Chondrocyte (in vitro differentiated cells): Measurements from ENCODE around the gene CENPS. TPM values are rescaled to one million over a fixed set of nuclear protein-coding genes. Genes with fewer than 3 reads are reported as not detected.
"Not testable (repeated sequence)": the region's sequence is repeated elsewhere in the genome, so short reads cannot be mapped to it uniquely, and the experiment has no call there.

Experiments
- DNase-seq: peaks from one replicate; pipeline ENCODE4 v3.0.0; 2021; ENCODE audit warnings: mixed read lengths, low spot score
- H3K27ac Mint-ChIP-seq: one replicate; pipeline ENCODE4 v1.8.0; 2021; ENCODE audit warnings: mild to moderate bottlenecking, moderate library complexity, mixed read lengths; ENCODE audit not compliant: unreplicated experiment
- H3K27me3 Mint-ChIP-seq: 2 replicates; pipeline ENCODE4 v1.8.0; 2021; ENCODE audit warnings: low read depth, mixed read lengths
- H3K36me3 Mint-ChIP-seq: 2 replicates; pipeline ENCODE4 v1.8.0; 2021; ENCODE audit warnings: low read depth, mixed read lengths
- H3K4me1 Mint-ChIP-seq: 2 replicates; pipeline ENCODE4 v1.8.0; 2021; ENCODE audit warnings: low read depth, mild to moderate bottlenecking, mixed read lengths
- H3K4me3 Mint-ChIP-seq: one replicate; pipeline ENCODE4 v1.8.0; 2021; ENCODE audit warnings: mild to moderate bottlenecking, moderate library complexity, mixed read lengths; ENCODE audit not compliant: unreplicated experiment
- H3K9me3 Mint-ChIP-seq: 2 replicates; pipeline ENCODE4 v1.8.0; 2021; ENCODE audit warnings: low read depth, mixed read lengths
- CTCF ChIP-seq: fragments of 200-600 bp; sonication (generic); IDR thresholded peaks from 2 replicates; pipeline ENCODE4 v1.5.0; 2021; ENCODE audit warnings: antibody characterized with exemption, mild to moderate bottlenecking, moderate library complexity
- total RNA-seq: library from RNA; stranded (reverse); gene quantifications from 3 replicates; pipeline ENCODE4 v1.2.1, GENCODE V29; 2021

The CENPS gene
- total RNA-seq, 1 donor from 2014 or later: 11.3 TPM

DNA sequence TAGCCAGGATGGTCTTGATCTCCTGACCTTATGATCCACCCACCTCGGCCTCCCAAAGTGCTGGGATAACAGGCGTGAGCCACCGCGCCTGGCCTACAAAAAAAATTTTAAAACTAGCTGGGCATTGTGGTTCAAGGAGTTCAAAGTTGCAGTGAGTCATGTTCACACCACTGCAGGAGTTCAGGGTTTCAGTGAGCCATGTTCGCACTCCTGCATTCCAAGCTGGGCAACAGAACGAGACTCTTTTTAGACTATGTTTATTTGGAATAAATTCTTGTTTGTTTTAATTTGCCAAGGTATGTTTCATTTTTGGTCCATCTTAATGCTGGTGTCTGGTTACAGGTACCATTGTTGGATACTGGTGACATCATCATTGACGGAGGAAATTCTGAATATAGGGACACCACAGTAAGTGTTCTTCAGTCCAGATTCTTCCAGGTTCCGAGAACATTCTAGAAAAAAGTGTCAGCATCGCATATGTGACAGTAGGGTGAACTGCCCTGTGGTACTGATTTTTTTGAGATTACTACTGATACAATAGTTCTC, 27.4 kb upstream of the CENPS start:
- TF ChIP-seq CTCF: no peak
- H3K4me3 Mint-ChIP-seq: no peak overlapping the region
- no peak for DNase-seq
- H3K36me3 Mint-ChIP-seq: peaks cover 27% of the 10 kb centered on the region
- peak overlapping the region; percentile 75 for H3K27ac Mint-ChIP-seq
- no peaks in the 10 kb centered on the region for H3K27me3 Mint-ChIP-seq
- H3K4me1 Mint-ChIP-seq: peaks cover 46% of the 10 kb centered on the region
- no peaks in the 10 kb centered on the region for H3K9me3 Mint-ChIP-seq

DNA sequence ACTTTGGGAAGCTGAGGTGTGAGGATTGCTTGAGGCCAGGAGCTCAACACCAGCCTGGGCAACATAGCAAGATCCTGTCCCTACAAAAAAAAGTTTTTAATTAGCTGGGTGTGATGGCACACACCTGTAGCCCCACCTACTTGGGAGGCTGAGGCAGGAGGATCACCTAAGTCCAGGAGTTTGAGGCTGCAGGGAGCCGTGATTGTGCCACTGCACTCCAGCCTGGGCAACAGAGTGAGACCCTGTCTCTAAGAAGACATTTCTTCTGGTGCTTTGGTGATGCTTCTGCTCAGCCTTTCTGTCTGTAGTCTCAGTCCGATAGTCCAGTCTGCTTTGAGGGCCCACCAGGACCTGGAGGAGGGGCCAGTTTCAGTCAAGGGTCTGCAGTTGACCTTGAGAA, 23.0 kb upstream of the CENPS start:
- DNase-seq: no peak
- Mint-ChIP-seq H3K4me3 (no peak overlapping the region), H3K9me3 (no peaks in the 10 kb centered on the region), H3K36me3 (peaks cover 46% of the 10 kb centered on the region), H3K4me1 (peaks cover 16% of the 10 kb centered on the region), H3K27ac (no peak overlapping the region), H3K27me3 (no peaks in the 10 kb centered on the region)
- TF ChIP-seq CTCF: no peak

GRCh38 chr1:10415211-10415930, 14.9 kb upstream of the CENPS start:
- Mint-ChIP-seq H3K27me3 (no peaks in the 10 kb centered on the region), H3K27ac (peak overlapping the region; percentile 65), H3K4me3 (no peak overlapping the region), H3K9me3 (no peaks in the 10 kb centered on the region), H3K36me3 (peaks cover 69% of the 10 kb centered on the region), H3K4me1 (peaks cover 7% of the 10 kb centered on the region)
- TF ChIP-seq CTCF: no peak
- DNase-seq: no peak

GRCh38 chr1:10415967-10416366, 14.3 kb upstream of the CENPS start:
- H3K27ac Mint-ChIP-seq, H3K4me1 Mint-ChIP-seq, H3K4me3 Mint-ChIP-seq, DNase-seq, H3K9me3 Mint-ChIP-seq, H3K27me3 Mint-ChIP-seq: not testable (repeated sequence)
- peaks cover 68% of the 10 kb centered on the region for H3K36me3 Mint-ChIP-seq

DNA sequence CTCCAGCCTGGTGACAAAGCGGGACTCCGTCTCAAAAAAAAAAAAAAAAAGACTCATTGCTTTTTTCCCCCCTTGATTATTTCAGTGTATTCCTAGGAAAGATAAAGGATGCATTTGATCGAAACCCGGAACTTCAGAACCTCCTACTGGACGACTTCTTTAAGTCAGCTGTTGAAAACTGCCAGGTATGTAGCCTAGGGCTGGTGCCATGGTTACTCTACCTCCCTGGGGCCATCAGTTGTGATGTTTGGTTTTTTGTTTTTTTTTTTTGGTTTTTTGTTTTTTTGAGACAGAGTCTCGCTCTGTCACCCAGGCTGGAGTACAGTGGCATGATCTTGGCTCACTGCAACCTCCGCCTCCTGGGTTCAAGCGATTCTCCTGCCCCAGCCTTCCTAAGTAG, 11.5 kb upstream of the CENPS start:
- not testable (repeated sequence) for H3K27ac Mint-ChIP-seq, H3K4me1 Mint-ChIP-seq, DNase-seq, H3K27me3 Mint-ChIP-seq, H3K4me3 Mint-ChIP-seq, H3K9me3 Mint-ChIP-seq
- peaks cover 49% of the 10 kb centered on the region for H3K36me3 Mint-ChIP-seq

DNA sequence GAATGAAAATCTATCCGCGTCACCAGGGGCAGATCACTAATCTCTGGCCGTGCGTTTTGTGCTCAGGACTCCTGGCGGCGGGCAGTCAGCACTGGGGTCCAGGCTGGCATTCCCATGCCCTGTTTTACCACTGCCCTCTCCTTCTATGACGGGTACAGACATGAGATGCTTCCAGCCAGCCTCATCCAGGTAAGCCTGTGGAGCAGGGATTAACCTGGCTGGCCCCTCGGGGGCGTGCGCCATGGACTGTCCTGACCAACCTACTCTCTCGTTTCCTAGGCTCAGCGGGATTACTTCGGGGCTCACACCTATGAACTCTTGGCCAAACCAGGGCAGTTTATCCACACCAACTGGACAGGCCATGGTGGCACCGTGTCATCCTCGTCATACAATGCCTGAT, 10.9 kb upstream of the CENPS start:
- no peak for TF ChIP-seq CTCF
- peaks cover 45% of the 10 kb centered on the region for H3K36me3 Mint-ChIP-seq

More for the DNA sequence above, 10.9 kb upstream of the CENPS start:
- Mint-ChIP-seq H3K27ac (peak overlapping the region; percentile 22), H3K27me3 (no peaks in the 10 kb centered on the region), H3K4me1 (peaks cover 11% of the 10 kb centered on the region), H3K4me3 (no peak overlapping the region), H3K9me3 (no peaks in the 10 kb centered on the region)
- DNase-seq: no peak
